Motor neuron (in vitro differentiated cells): ENCODE measurements around the gene BEAN1. TPM values are rescaled to one million over a fixed set of nuclear protein-coding genes. Genes with fewer than 3 reads are reported as not detected.

Experiments
- ATAC-seq, 8 experiments: fragments of 200-7000 bp; cut with Tn5 transposase; replicated peaks in 6 of 8; 2 replicates each; pipeline ENCODE4 v1.8.0; 2021; ENCODE audit warnings: mild to moderate bottlenecking in 8 of 8, moderate library complexity in 8 of 8
- H3K27ac ChIP-seq, 2 donors: fragments of 250-450 bp; sonication (Bioruptor Pico); 2 replicates each; pipeline ENCODE4 v1.9.0; 2021; ENCODE audit warnings: antibody characterized with exemption in 2 of 2, mild to moderate bottlenecking in 2 of 2, moderate library complexity in 1 of 2
- H3K4me1 ChIP-seq, 2 donors: fragments of 250-450 bp; sonication (Bioruptor Pico); replicated peaks in 1 of 2; 2 replicates each; pipeline ENCODE4 v1.6.1; 2021; ENCODE audit warnings: antibody characterized with exemption in 2 of 2, mild to moderate bottlenecking in 2 of 2, moderate library complexity in 1 of 2
- H3K4me3 ChIP-seq, 5 donors: fragments of 250-450 bp; sonication (Bioruptor Pico); 2 replicates each; pipeline ENCODE4 v1.9.0; 2021; ENCODE audit warnings: antibody characterized with exemption in 5 of 5, mild to moderate bottlenecking in 5 of 5, moderate library complexity in 4 of 5
- WGBS, 10 experiments: fragments of 450-650 bp; shearing (Covaris generic); methylation state at CpG; one replicate each; pipeline ENCODE4 v1.0.0; 2022; 5-methylcytosine and 5-hydroxymethylcytosine counted together
- in situ Hi-C, 9 experiments: fragments of 400-800 bp; cut with MboI; loops; one replicate each; pipeline ENCODE4 v1.15.0; 2021; ENCODE audit warnings: low sequenced_read_pairs in 9 of 9, low pct_unique_long_range_greater_than_20kb in 2 of 9; ENCODE audit not compliant: unreplicated experiment in 9 of 9
- total RNA-seq, 8 experiments: library from RNA; unstranded; fragments of 300-600 nt; gene quantifications; 2 replicates each; pipeline versions ENCODE4 v1.2.3 to v1.2.4, GENCODE V29; 2022

The BEAN1 gene
- total RNA-seq, 8 experiments from 2014 or later, result 1.5 to 11.5 (median 3.3) TPM

DNA sequence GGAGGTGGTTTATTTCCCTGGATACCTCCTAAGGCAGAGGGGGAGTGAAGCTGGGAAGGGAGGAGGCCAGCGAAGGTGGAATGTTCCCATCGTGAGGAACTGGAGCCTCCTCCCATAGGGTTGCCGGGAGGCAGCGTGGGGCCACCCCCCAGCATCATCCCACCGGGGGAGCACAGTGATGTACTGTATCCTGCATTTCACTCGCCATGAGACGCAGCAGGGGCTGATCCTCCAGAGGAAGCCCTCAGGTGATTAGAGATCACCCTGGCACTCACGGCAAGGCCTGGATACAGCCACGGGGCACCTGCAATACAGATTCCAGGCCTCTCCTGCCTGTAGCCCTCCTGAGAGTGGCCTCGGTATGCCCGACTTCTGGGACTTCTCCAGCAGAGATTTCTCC is 25.5 kb upstream of the BEAN1 start:
- peaks cover 0 to 3% of the 10 kb centered on the region in 2 donors for H3K4me1 ChIP-seq
- in situ Hi-C loops, result loop anchor here (10.0 to 25.0 kb wide), 6 partner anchors 73 to 463 kb away; partner anchors contain the start of genes CMTM2 (in 2 of the 9), CKLF (in 1 of the 9), CMTM1 (in 1 of the 9) and TK2 (in 1 of the 9)
- ATAC-seq, result no peak
- no peak overlapping the region for H3K4me3 ChIP-seq
- no peak overlapping the region for H3K27ac ChIP-seq
- WGBS, 10 experiments, result 40 to 93% (median 64%) methylated on average over 1 to 9 of the region's 11 CpGs; no CpG with 5 or more reads in 3 of the 10 experiments

GRCh38 chr16:66402166-66402565 is 24.9 kb upstream of the BEAN1 start:
- Histone ChIP-seq H3K4me1 (peaks cover 3% of the 10 kb centered on the region in 2 donors), H3K4me3 (no peak overlapping the region), H3K27ac (no peak overlapping the region)
- 27 to 73% methylated on average over 2 to 3 of the region's 12 CpGs; no CpG with 5 or more reads in 8 of the 10 experiments for WGBS, 10 experiments
- no peak for ATAC-seq
- in situ Hi-C loops, result loop anchor here (10.0 to 25.0 kb wide), 6 partner anchors 73 to 463 kb away; partner anchors contain the start of genes CMTM2 (in 2 of the 9), CKLF (in 1 of the 9), CMTM1 (in 1 of the 9) and TK2 (in 1 of the 9)

DNA sequence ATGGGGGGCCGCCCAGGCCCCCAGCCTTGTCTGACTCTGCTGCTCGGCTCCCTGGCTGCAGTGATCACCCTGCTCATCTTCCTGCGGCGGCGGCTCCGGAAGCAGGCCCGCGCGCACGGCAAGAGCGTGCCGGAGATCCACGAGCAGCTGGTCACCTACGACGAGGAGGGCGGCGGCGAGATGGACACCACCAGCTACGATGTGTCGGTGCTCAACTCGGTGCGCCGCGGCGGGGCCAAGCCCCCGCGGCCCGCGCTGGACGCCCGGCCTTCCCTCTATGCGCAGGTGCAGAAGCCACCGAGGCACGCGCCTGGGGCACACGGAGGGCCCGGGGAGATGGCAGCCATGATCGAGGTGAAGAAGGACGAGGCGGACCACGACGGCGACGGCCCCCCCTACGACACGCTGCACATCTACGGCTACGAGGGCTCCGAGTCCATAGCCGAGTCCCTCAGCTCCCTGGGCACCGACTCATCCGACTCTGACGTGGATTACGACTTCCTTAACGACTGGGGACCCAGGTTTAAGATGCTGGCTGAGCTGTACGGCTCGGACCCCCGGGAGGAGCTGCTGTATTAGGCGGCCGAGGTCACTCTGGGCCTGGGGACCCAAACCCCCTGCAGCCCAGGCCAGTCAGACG is 24.4 kb upstream of the BEAN1 start:
- Histone ChIP-seq H3K27ac (no peak overlapping the region), H3K4me3 (no peak overlapping the region), H3K4me1 (peaks cover 3% of the 10 kb centered on the region in 2 donors)
- no peak for ATAC-seq
- WGBS, 10 experiments, result 50 to 95% (median 84%) methylated on average over 1 to 15 of the region's 61 CpGs; no CpG with 5 or more reads in 3 of the 10 experiments
- in situ Hi-C loops, result loop anchor here (10.0 to 25.0 kb wide), 6 partner anchors 72 to 462 kb away; partner anchors contain the start of genes CMTM2 (in 2 of the 9), CKLF (in 1 of the 9), CMTM1 (in 1 of the 9) and TK2 (in 1 of the 9)

- in situ Hi-C loops, result loop anchor here (10.0 to 25.0 kb wide), 6 partner anchors 71 to 461 kb away; partner anchors contain the start of genes CMTM2 (in 2 of the 9), CKLF (in 1 of the 9), CMTM1 (in 1 of the 9) and TK2 (in 1 of the 9)
- no peak overlapping the region for H3K27ac ChIP-seq
- peaks cover 3 to 6% of the 10 kb centered on the region in 2 donors for H3K4me1 ChIP-seq
- no peak overlapping the region for H3K4me3 ChIP-seq
- ATAC-seq, result no peak
- 25 to 100% (median 57%) methylated on average over 1 to 3 of the region's 5 CpGs; no CpG with 5 or more reads in 6 of the 10 experiments for WGBS, 10 experiments
These were observed 23.5 kb upstream of the BEAN1 start for GRCh38 chr16:66403531-66404145.

DNA sequence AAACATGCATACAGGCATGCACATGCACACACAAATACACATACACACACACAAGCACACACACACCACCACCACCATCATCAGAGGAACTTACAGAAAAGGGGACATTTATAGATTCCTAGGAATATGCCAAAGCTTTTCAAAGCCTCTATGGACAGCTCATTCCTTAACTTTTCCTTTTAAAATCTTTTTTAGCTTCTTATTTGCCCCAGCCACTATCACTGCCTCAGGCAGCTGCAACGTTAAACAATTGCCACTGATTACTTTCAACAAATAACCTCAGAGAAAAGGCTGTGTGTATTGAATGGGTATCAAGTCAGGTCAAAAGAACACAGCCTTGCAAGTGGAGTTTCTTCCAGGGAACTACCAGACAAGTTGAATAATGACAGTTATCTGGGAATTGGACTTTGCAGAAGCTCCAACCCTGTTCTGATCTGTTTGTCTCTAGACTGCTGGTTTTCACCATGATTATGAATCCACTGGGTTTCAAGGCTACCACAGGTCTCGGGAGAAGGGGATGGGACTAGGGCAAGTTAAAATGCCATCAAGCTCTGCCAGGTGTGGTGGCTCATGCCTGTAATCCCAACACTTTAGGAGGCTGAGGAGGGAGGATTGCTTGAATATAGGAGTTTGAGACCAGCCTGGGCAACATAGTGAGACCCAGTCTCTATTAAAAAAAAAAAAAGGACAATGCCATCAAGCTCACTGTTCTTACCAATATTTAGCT is 21.9 kb upstream of the BEAN1 start:
- WGBS, 10 experiments, result 0 to 84% (median 51%) methylated on average over 1 to 2 of the region's 2 CpGs

GRCh38 chr16:66406534-66407221 is 20.4 kb upstream of the BEAN1 start:
- 0 to 4% (median 0%) methylated on average over 3 to 18 of the region's 35 CpGs; no CpG with 5 or more reads in 5 of the 10 experiments for WGBS, 10 experiments
- peak; percentile 66 to 95 (median 92) for ATAC-seq
- H3K27ac ChIP-seq, result peak overlapping the region in 1 of 2 donors; percentile 26
- in situ Hi-C loops, result loop anchor here (10.0 to 25.0 kb wide), 6 partner anchors 68 to 458 kb away; partner anchors contain the start of genes CMTM2 (in 2 of the 9), CKLF (in 1 of the 9), CMTM1 (in 1 of the 9) and TK2 (in 1 of the 9)
- H3K4me3 ChIP-seq, result peak overlapping the region; percentile 41 to 77 (median 70)
- H3K4me1 ChIP-seq, result peaks cover 0 to 6% of the 10 kb centered on the region in 2 donors

More for the DNA sequence above, 21.9 kb upstream of the BEAN1 start:
- Histone ChIP-seq H3K4me1 (peaks cover 0 to 6% of the 10 kb centered on the region in 2 donors), H3K4me3 (no peak overlapping the region), H3K27ac (no peak overlapping the region)
- in situ Hi-C loops, result loop anchor here (10.0 to 25.0 kb wide), 6 partner anchors 70 to 460 kb away; partner anchors contain the start of genes CMTM2 (in 2 of the 9), CKLF (in 1 of the 9), CMTM1 (in 1 of the 9) and TK2 (in 1 of the 9)
- ATAC-seq, result no peak

DNA sequence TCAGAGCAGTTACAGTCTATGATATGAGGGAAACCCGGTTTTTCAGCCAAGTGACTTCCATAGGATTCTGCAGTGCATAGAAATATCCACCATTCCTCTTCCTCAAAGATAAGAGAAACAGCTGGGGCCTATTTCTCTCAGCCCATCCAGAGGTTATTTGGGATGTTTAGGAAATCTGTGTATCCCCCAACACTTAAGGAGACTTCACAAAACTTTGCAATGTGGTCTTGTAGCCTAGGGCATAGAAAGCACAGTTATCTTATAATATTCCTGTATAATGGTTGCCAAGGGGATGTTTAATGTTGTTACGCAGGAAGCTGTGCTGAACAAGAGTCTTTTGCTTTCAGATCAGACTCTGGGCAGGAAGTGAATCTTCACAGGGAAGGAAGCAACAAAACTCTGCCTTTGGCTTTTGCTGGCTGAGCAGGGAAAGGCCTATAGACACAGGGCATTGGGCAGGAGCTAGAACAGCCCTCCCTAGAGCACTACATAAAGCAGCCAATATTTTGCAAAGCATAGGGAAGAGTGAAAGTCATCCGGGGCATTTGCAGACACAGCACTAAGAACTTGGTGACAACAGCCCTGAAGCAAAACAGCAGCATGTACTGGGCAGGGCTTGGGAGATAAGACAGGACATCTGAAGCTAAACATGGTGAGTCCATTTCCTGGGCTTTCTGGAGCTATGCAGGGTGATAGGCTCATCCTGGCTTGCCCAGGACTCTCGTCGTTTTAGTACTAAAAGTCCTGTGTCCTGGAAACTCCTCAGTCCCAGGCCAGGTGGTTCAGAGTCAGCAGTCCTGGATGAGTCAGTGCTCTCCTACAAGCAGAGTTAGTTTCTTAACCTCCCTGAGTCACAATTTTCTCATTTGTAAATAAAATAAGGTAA is 18.7 kb upstream of the BEAN1 start:
- ATAC-seq, result peak in 3 of 8 experiments; percentile 19 to 57 (median 47)
- WGBS, 10 experiments, result 20 to 100% (median 61%) methylated on average over 1 to 5 of the region's 5 CpGs; no CpG with 5 or more reads in 1 of the 10 experiments
- Histone ChIP-seq H3K4me3 (no peak overlapping the region), H3K27ac (no peak overlapping the region), H3K4me1 (peaks cover 0 to 6% of the 10 kb centered on the region in 2 donors)
- in situ Hi-C loops, result loop anchor here (10.0 to 25.0 kb wide), 6 partner anchors 66 to 456 kb away; partner anchors contain the start of genes CMTM2 (in 2 of the 9), CKLF (in 1 of the 9), CMTM1 (in 1 of the 9) and TK2 (in 1 of the 9)

DNA sequence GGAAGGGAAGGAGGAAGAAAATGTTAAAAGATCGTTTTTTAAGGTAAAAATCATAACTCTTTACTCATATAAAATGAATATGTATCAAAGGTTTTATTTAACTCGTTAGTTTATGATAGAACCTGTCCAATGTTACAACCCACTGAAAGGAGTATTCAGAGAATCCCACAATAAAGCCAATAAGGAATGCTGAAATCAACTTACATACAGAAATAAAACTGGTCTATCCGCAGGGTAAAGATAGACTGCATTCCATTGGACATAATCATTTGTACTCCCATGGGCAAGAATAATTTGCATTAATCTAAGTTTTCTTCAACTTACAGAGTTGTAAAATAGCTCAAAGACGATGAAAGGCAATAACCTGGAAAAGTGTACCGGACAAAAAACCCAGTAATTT is 17.9 kb upstream of the BEAN1 start:
- Histone ChIP-seq H3K4me1 (peaks cover 0 to 6% of the 10 kb centered on the region in 2 donors), H3K27ac (no peak overlapping the region), H3K4me3 (no peak overlapping the region)
- in situ Hi-C loops, result loop anchor here (10.0 to 25.0 kb wide), 6 partner anchors 66 to 456 kb away; partner anchors contain the start of genes CMTM2 (in 2 of the 9), CKLF (in 1 of the 9), CMTM1 (in 1 of the 9) and TK2 (in 1 of the 9)
- WGBS, 10 experiments, result 19 to 94% (median 69%) methylated on average over 2 to 5 of the region's 5 CpGs
- ATAC-seq, result peak in 3 of 8 experiments; percentile 9 to 30 (median 10)

GRCh38 chr16:66412182-66412581 is 14.9 kb upstream of the BEAN1 start:
- Histone ChIP-seq H3K4me3 (no peak overlapping the region), H3K4me1 (peaks cover 0 to 3% of the 10 kb centered on the region in 2 donors), H3K27ac (no peak overlapping the region)
- in situ Hi-C loops, result loop anchor here in 8 of 9 experiments (25.0 kb wide), 3 partner anchors 150 to 450 kb away; partner anchors contain the start of genes CMTM2 (in 2 of the 8), CKLF (in 1 of the 8), CMTM1 (in 1 of the 8) and TK2 (in 1 of the 8)
- ATAC-seq, result no peak

GRCh38 chr16:66414891-66415290 is 12.2 kb upstream of the BEAN1 start:
- in situ Hi-C loops, result loop anchor here in 8 of 9 experiments (25.0 kb wide), 3 partner anchors 147 to 447 kb away; partner anchors contain the start of genes CMTM2 (in 2 of the 8), CKLF (in 1 of the 8), CMTM1 (in 1 of the 8) and TK2 (in 1 of the 8)
- ATAC-seq, result no peak
- H3K27ac ChIP-seq, result no peak overlapping the region
- no peak overlapping the region for H3K4me3 ChIP-seq
- H3K4me1 ChIP-seq, result no peaks in the 10 kb centered on the region
- 0 to 75% (median 60%) methylated on average over 1 of the region's 1 CpG; no CpG with 5 or more reads in 5 of the 10 experiments for WGBS, 10 experiments
